ENCODE results near the gene PIK3C2G. TPM values are rescaled to one million over a fixed set of nuclear protein-coding genes. Genes with fewer than 3 reads are reported as not detected.
A peak's percentile ranks its signal among the peaks of the same experiment; 100 is the strongest.
"Not testable (repeated sequence)": the region's sequence is repeated elsewhere in the genome, so short reads cannot be mapped to it uniquely, and the experiment has no call there.

PIK3C2G gene
- polyA plus RNA-seq, 5 donors: 13.4 to 26.7 (median 19.6) TPM

- DNase-seq: no peak
These were observed 379.1 kb downstream of the PIK3C2G start for GRCh38 chr12:18640321-18640955.

DNA sequence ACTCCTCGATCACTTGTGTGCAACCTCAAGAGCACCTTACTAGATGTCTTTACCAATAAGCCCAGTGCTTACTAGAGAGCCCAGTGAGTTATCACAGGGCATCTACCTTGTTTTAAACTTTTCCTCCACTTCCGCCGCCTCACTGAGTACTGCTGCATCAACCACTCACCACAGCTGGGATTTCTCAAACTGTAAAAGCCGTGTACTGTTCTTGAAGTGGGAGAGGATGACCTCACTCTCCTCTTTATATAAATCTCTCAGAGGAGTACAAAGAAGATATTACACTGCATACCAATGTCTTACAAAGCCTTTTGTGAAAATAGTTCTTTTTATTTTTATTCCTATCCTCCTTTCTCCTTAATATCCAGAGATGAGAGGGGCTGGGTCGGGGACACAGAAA lies 382.4 kb downstream of the PIK3C2G start:
- no peak for DNase-seq

- DNase-seq: no peak
These were observed 383.2 kb downstream of the PIK3C2G start for GRCh38 chr12:18644564-18644963.

- DNase-seq: no peak
These were observed 385.1 kb downstream of the PIK3C2G start for GRCh38 chr12:18646286-18646890.

- no peak for DNase-seq
These were observed 390.2 kb downstream of the PIK3C2G start for GRCh38 chr12:18651525-18651924.

GRCh38 chr12:18652596-18652995 lies 391.3 kb downstream of the PIK3C2G start:
- peak in 1 of 2 donors; percentile 9 for DNase-seq

GRCh38 chr12:18653465-18653864 lies 392.1 kb downstream of the PIK3C2G start:
- DNase-seq: no peak

GRCh38 chr12:18655351-18655750 lies 394.0 kb downstream of the PIK3C2G start:
- DNase-seq: no peak

DNA sequence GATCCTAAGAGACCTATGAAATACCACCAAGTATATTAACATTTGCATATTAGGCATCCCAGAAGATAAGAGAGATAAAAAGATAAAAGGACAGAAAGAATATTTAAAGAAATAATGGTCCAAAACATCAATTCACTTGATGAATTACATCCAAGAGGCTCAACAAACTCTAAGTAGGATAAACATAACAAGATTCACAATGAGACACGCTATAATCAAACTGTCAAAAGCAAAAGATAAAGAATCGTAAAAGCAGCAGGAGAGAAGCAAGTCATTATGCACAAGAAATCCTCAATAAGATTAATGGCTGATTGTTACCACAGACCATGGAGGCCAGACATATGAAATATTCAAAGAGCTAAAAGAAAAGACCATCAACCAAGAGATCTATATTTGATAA lies 396.9 kb downstream of the PIK3C2G start:
- DNase-seq: no peak

DNA sequence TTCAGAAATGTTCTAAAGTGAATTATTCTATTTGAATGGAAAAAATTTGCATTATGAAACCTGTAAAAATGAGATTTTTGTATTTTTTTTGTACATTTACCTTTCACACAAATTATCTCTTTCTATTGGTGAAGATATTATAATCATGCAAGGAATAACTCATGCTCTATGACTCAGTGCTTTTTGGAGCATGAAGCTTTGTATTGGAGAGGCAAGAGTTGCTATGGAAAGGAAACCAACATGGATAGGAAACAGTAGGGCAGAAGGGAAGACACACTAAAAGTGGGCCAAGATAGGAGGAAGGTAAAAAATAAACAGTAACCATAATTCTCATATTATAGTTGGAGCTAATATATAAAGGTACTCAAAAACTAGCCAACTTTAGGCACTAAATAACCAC lies 397.5 kb downstream of the PIK3C2G start:
- DNase-seq: no peak

DNA sequence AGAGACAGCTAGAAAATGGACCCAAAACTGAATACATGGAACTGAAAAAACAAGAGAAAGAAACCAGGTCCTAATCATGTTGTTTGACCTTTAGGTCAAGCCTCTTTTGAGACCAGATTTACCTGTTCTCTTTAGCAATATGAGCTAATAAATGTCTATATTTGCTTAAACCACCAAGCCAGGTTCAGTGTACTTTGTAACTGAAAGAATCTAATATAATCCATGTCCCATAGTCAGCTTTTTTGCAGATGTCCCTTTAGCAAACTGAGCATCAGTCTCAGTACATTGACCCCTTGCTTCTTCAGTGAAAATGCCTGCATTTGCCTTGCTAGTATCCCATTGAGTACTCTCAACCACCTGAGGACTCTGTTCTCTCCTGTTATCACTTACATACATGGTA lies 414.8 kb downstream of the PIK3C2G start:
- peak in 1 of 2 donors; percentile 12 for DNase-seq

GRCh38 chr12:18676996-18677588 lies 415.8 kb downstream of the PIK3C2G start:
- DNase-seq: no peak

- DNase-seq: no peak
These were observed 420.5 kb downstream of the PIK3C2G start for GRCh38 chr12:18681818-18682217.

- DNase-seq: no peak
These were observed 422.2 kb downstream of the PIK3C2G start for GRCh38 chr12:18683327-18684013.

GRCh38 chr12:18684430-18684829 lies 423.1 kb downstream of the PIK3C2G start:
- no peak for DNase-seq

- DNase-seq: no peak
These were observed 428.5 kb downstream of the PIK3C2G start for GRCh38 chr12:18689771-18690170.

- DNase-seq: no peak
These were observed 429.3 kb downstream of the PIK3C2G start for GRCh38 chr12:18690653-18691052.

DNA sequence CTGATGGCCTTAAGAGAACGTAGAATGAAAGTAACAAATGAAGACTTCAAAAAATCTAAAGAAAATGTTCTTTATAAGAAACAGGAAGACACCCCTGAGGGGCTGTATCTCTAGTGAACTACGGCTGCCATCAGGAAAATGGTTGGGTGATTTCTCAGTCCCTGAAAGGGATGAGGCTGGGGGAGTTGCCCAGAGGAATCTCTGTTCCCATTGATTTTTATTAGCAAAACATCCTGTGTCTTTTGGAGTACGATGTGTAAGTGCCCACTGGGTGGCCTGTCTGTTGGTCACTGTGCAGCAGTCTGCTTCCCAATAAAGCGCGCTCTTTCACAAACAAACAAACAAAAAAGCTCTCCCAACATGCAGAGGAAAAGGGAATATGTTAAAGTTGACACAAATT lies 432.7 kb downstream of the PIK3C2G start:
- not testable (repeated sequence) for DNase-seq

DNA sequence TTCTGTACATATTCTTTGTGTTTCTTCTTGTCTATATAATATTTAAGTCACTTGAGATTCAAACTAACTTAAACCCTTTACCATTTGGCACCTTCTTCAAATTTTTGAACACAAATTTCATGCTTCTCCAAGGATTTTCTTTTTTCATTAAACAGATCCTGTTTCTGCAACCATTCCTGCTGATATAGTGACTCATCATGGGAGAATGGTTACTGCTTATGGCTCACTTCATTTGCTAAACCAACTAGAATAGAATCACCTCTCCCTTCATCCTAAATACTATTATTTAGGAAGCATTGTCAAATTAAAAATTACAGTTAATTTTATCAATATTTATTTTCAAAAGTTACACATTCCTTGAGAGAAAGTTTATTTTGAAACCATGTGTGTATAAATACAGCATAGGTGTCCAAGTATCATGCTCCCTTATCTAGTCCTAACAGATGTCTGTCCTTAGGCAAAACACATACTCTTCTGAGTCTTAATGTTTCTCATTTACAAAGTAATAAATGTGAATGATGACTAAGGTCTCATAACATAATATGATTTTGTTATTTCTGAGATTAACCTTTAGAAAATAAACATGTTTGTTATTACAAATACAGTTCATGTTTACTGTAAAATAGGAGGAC lies 435.8 kb downstream of the PIK3C2G start:
- DNase-seq: no peak
